ENCODE data around the gene TJAP1. TPM values are rescaled to one million over a fixed set of nuclear protein-coding genes. Genes with fewer than 3 reads are reported as not detected.

The TJAP1 gene
- total RNA-seq, 2 experiments from 2014 or later, result 42.7 to 47.6 TPM

DNA sequence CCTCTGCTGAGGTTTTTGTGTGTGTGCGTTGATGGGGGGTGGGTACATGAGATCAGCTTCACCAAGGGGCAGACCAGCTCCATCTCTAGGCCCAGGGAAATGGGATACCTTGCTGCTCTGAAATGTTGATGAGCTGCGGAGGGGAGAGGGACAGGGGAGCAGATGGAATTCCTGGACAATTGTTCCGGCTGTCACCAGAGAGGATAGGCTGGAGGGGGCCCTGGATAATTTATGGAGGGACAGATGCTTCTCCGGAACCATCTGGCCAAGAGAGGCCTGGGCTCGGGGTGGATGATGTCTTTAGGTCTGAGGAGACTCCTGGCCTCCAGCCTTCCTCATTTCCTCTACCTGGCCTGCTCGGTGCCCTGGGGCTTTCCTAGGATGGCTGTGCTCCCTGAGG is 1.9 kb upstream of the TJAP1 start:
- ATAC-seq (ENCODE audit: low read depth) (no peak), DNase-seq (no peak)
- no peak overlapping the region for H3K4me3 Mint-ChIP-seq
- H3K27me3 Mint-ChIP-seq, result peaks cover 8% of the 10 kb centered on the region
- H3K27ac Mint-ChIP-seq, result no peak overlapping the region
- POLR2A ChIA-PET, result interaction anchor here (1.8 kb wide), 1 partner anchor 34 kb away, joined by 3 read pairs; no protein-coding TSS in a partner anchor
- H3K36me3 Mint-ChIP-seq, result no peaks in the 10 kb centered on the region
- H3K9me3 Mint-ChIP-seq, result no peaks in the 10 kb centered on the region
- peaks cover 27% of the 10 kb centered on the region for H3K4me1 Mint-ChIP-seq

DNA sequence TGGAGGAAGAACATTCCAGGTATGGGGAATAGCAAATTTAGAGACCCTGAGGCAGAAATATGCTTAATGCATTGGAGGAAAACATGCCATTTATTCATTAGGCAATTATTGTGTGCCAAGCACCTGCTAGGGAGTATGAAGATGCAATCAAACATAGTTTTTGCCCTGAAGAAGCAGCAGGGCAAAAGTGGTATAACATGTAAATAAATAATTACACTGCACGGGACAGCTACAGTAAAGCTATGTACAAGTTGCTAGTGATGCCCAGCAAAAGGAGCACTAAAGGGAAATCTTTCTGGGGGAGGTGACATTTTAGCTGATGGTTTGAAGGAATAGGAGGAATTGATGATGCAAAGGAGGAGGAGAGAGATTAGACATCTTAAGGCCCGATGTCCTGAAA is 624 bp upstream of the TJAP1 start:
- no peak for ATAC-seq (ENCODE audit: low read depth)
- peaks cover 32% of the 10 kb centered on the region for H3K4me1 Mint-ChIP-seq
- no peaks in the 10 kb centered on the region for H3K9me3 Mint-ChIP-seq
- H3K27me3 Mint-ChIP-seq, result peaks cover 5% of the 10 kb centered on the region
- peak overlapping the region; percentile 97 for H3K27ac Mint-ChIP-seq
- no peak for DNase-seq
- peak overlapping the region; percentile 97 for H3K4me3 Mint-ChIP-seq
- H3K36me3 Mint-ChIP-seq, result no peaks in the 10 kb centered on the region
- POLR2A ChIA-PET, result interaction anchor here (0.6 to 1.4 kb wide), 12 partner anchors 11 to 731 kb away, joined by 3 to 12 read pairs (median 3); partner anchors contain the start of genes CUL7, GTPBP2, TBCC and ZNF318

DNA sequence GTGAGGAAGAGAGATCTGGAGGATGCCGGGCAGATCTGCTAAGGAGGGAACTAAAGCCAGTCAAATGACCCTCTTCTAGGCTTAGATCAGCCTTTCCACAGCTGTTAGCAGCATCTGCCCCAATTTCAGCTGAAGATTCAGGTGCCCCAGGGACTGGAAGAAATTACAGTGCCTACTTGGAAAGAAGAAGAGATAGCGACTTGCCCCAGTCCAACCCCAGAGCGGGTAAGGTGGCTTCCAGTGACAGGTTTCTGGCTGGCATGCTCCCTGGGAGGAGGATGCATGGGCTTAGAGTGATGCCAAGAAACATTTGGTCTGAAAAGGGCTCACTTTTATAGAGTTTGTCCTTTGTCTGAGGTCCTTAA is 620 bp downstream of the TJAP1 start:
- Mint-ChIP-seq H3K9me3 (no peaks in the 10 kb centered on the region), H3K4me1 (peaks cover 38% of the 10 kb centered on the region), H3K36me3 (peaks cover 3% of the 10 kb centered on the region), H3K4me3 (peak overlapping the region; percentile 97), H3K27ac (peak overlapping the region; percentile 97), H3K27me3 (no peaks in the 10 kb centered on the region)
- POLR2A ChIA-PET, result interaction anchor here (0.6 to 1.4 kb wide), 11 partner anchors 8 to 295 kb away, joined by 3 to 12 read pairs (median 3); partner anchors contain the start of gene GTPBP2
- ATAC-seq (ENCODE audit: low read depth), result no peak
- DNase-seq, result no peak

DNA sequence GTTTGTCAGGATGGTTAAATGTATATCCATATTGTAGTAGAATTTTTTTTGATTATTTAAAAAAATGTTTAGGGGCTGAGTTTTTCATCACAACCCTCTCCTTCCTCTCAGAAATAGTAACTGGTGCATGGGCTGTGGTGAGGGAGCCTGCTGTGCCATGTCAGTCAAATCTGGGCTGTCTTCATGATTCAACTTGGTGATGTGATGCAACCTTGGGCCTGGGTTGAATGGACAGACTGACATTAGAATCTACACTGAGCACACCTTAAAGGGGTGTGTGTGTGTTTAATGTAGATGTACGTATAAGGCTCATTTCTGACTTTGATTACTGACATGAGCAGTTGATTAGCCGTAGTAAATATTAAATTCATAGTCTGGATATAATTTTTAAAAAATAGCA is 3.7 kb downstream of the TJAP1 start:
- no peaks in the 10 kb centered on the region for H3K9me3 Mint-ChIP-seq
- peaks cover 38% of the 10 kb centered on the region for H3K4me1 Mint-ChIP-seq
- H3K4me3 Mint-ChIP-seq, result no peak overlapping the region
- H3K27me3 Mint-ChIP-seq, result no peaks in the 10 kb centered on the region
- H3K36me3 Mint-ChIP-seq, result peaks cover 3% of the 10 kb centered on the region
- POLR2A ChIA-PET, result interaction anchor here (0.7 kb wide), 1 partner anchor 92 kb away, joined by 3 read pairs; no protein-coding TSS in a partner anchor
- ATAC-seq (ENCODE audit: low read depth) (no peak), DNase-seq (no peak)
- no peak overlapping the region for H3K27ac Mint-ChIP-seq

DNA sequence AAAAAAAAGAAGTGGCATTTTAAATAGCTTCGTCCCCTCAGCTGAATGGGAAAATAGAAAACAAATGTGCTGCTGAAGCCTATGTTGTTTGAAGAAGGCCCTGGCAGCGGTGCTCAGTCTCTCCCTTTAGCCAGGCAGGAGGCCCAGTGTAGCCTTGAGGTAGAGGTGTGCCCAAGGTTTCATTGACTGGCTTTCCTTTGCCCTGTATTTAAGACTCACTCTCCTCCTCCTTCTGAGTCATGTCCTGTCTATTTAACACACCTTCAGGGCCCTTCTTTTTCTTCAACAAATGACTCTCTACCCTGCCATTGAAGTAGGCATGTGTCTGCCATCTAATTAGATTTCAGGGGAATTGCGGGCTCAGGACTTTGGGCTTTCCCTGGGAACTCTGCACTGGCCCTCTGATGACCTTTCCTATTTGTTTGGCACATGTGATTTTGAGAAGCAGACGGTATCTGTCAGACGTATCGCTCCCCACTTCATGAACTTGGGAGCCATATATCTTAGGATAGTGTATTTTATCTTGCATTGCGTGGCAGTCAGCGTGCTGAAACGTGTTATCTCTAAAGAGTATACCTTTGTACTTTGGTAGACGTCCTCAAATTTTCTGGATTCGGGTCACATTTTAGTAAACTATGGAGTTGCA is 4.3 kb downstream of the TJAP1 start:
- H3K27me3 Mint-ChIP-seq, result no peaks in the 10 kb centered on the region
- ATAC-seq (ENCODE audit: low read depth) (no peak), DNase-seq (no peak)
- H3K4me1 Mint-ChIP-seq, result peaks cover 36% of the 10 kb centered on the region
- POLR2A ChIA-PET, result no interaction called here
- no peaks in the 10 kb centered on the region for H3K9me3 Mint-ChIP-seq
- H3K4me3 Mint-ChIP-seq, result no peak overlapping the region
- peaks cover 3% of the 10 kb centered on the region for H3K36me3 Mint-ChIP-seq
- H3K27ac Mint-ChIP-seq, result no peak overlapping the region

DNA sequence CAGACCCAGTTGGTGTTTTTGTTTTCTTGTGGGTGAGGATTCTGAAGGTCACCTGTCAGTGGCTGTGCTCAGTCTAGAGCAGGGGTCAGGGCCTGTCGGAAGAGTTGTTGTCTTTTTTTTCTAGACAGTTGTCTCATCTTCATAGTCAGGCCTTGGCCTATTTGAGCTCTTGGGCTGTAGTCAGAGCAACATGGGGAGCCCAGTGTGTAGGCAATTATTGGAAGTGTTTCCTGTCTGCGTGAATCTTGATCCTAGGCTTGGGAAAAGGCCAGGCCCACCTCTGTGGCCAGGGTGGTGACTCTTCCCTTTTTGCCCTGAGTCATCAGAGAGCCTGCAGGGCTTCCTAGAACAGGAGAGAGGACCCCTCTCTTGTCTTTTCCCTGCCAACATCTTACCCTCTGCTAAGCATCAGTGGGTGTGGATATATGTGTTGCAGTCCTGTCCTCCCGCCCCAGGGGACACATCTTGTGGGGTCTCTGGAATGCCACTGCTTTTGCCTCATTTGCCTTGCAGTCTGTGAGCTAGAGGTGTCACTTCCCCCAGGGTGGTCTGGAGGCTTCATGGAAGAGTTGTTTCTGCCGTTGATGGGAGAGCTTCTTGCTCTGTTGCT is 11.4 kb downstream of the TJAP1 start:
- H3K27ac Mint-ChIP-seq, result no peak overlapping the region

DNA sequence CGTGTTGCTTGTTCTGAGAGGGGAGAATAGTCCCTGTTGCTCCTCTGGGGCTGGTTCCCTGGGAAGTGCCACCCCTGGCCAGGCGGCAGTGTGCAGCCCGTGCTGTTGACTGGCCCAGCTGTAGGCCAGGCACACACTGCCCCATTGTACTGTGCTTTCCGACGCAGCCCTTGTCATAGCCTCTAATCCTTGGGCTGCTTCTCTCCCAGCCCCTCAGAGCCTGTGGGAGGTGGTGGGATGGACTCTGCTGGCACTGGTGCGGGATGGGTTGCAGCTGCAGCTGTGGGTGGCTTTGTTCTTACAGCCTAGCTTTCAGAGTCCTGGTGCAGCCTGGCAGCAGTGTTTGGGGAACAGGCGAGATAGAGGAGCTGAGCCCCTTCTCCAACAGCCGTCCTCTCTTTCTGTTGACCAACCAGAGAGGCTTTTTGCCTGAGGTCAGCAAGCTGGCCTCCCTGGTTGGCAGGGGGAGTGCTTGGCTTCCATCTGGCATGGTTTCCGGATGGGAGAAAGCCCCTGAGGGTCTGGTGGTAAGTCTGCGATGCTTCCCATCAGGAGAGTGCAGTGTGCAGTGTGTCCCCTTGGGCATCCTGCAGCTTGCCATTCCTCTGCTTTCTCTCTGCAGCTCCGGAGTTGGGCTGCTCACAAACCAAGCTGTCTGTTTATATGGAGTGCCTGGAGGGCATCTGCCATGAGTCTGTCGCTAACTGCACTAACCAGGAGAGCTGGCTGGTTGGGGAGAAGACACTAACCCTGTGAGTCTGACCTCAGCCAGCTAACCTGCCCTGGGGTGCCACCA is 12.1 kb downstream of the TJAP1 start:
- DNase-seq (no peak), ATAC-seq (ENCODE audit: low read depth) (no peak)
- POLR2A ChIA-PET, result interaction anchor here (0.6 to 1.5 kb wide), 2 partner anchors 12 to 21 kb away, joined by 3 read pairs; partner anchors contain the start of genes LRRC73 and TJAP1
- Mint-ChIP-seq H3K27me3 (no peaks in the 10 kb centered on the region), H3K36me3 (peaks cover 4% of the 10 kb centered on the region), H3K27ac (no peak overlapping the region), H3K9me3 (no peaks in the 10 kb centered on the region), H3K4me1 (peaks cover 3% of the 10 kb centered on the region), H3K4me3 (no peak overlapping the region)

More for the DNA sequence above, 11.4 kb downstream of the TJAP1 start:
- DNase-seq (no peak), ATAC-seq (ENCODE audit: low read depth) (no peak)
- no peak overlapping the region for H3K4me3 Mint-ChIP-seq
- H3K9me3 Mint-ChIP-seq, result no peaks in the 10 kb centered on the region
- H3K4me1 Mint-ChIP-seq, result peaks cover 3% of the 10 kb centered on the region
- H3K36me3 Mint-ChIP-seq, result peaks cover 4% of the 10 kb centered on the region
- POLR2A ChIA-PET, result interaction anchor here (1.5 kb wide), 1 partner anchor 11 kb away, joined by 3 read pairs; the partner anchor contains the start of gene TJAP1
- no peaks in the 10 kb centered on the region for H3K27me3 Mint-ChIP-seq

DNA sequence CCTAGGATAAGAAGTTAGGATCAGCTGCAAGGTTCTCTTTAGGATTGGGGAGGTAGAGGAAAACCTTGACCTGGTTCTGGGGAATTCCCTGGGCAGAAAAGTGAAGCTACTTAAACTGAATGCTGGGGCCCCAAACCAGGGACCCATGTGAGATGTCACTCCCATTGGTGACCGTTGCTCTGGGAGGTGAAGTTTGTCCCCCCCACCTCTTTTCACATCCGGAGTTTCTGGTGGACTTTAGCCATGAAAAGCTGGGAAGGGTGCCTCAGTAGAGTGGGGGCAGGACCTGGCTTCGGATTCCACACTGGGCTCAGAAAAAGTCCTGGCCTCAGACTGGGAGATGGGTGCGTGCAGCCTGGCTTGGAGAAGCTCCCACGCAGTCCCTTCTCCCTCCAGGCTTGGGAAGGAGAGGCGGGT is 13.2 kb downstream of the TJAP1 start:
- peaks cover 9% of the 10 kb centered on the region for H3K4me1 Mint-ChIP-seq
- no peak for DNase-seq
- no peak overlapping the region for H3K27ac Mint-ChIP-seq
- ATAC-seq (ENCODE audit: low read depth), result no peak
- POLR2A ChIA-PET, result interaction anchor here (1.2 to 1.5 kb wide), 2 partner anchors 13 kb away, joined by 3 to 4 read pairs; partner anchors contain the start of gene TJAP1
- H3K4me3 Mint-ChIP-seq, result no peak overlapping the region
- H3K9me3 Mint-ChIP-seq, result no peaks in the 10 kb centered on the region
- no peaks in the 10 kb centered on the region for H3K27me3 Mint-ChIP-seq
- H3K36me3 Mint-ChIP-seq, result peaks cover 4% of the 10 kb centered on the region

DNA sequence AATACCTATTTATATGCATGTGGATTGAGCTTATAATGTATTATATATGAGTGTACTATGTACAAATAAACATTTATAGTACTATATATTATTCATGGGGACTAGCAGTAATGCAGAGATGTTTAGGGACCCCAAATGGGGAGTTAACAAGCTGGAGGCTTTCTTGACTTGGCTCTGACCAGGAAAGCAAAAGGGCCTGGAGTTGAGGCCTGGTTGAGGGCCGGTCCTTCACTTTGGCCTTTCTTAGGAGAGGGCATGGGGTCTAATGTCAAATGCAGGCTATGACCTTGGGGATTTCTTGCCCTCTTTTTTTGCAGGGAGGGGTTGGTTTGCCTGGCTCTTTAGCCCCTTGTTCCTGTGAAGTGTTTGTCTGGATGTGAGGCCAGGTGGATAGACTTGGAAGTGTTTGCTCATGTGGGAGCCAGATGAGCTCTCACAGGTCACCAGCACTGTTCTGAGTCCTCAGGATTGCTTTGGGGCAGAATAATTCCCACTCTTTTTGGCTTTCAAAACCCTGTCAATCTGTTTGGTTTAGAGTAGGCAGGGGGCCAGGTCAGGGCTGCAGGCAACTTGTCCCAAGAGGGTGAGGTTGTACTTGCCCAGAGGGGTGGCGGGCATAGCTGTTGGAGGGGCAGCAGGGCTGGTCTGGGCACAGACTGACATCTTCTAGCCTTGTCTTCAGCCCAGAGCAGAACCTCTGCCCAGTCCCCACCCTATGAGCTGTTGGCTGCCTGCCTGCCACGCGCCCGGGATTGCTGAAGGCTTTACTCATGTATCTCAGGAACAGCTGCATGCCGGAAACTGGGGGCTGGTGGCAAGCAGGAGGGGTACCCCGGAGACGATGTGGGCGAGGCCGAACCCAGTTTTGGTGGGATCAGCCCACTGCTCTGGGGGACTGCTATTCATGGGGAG is 14.6 kb downstream of the TJAP1 start:
- Mint-ChIP-seq H3K36me3 (peaks cover 4% of the 10 kb centered on the region), H3K4me3 (no peak overlapping the region), H3K9me3 (no peaks in the 10 kb centered on the region), H3K4me1 (peaks cover 9% of the 10 kb centered on the region), H3K27me3 (no peaks in the 10 kb centered on the region), H3K27ac (peak overlapping the region; percentile 56)
- ATAC-seq (ENCODE audit: low read depth) (no peak), DNase-seq (no peak)
- POLR2A ChIA-PET, result interaction anchor here (1.2 kb wide), 1 partner anchor 14 kb away, joined by 4 read pairs; the partner anchor contains the start of gene TJAP1

DNA sequence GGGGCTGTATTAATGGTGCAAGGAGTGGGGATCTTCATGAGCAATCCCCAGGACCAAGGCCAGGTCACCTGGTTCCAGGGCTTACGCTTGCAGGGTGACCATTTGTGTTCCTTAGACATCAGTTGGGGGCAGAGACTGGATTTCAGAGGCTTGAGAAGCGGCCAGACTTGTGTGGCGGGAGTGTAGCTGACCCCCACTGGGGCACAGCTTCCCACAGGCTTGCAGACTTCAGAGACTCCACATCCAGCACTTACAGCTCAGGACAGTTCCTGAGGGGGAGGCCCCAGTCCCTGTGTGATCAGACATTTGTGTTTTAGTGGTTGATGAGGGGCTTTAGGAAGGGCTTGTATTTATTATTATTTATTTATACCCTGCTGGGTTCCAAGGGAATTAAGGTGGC is 15.3 kb downstream of the TJAP1 start:
- Mint-ChIP-seq H3K4me1 (peaks cover 9% of the 10 kb centered on the region), H3K4me3 (no peak overlapping the region), H3K27ac (no peak overlapping the region), H3K36me3 (peaks cover 4% of the 10 kb centered on the region), H3K9me3 (no peaks in the 10 kb centered on the region), H3K27me3 (no peaks in the 10 kb centered on the region)
- POLR2A ChIA-PET, result interaction anchor here (0.6 kb wide), 1 partner anchor 15 kb away, joined by 3 read pairs; no protein-coding TSS in a partner anchor
- ATAC-seq (ENCODE audit: low read depth), result no peak
- no peak for DNase-seq

DNA sequence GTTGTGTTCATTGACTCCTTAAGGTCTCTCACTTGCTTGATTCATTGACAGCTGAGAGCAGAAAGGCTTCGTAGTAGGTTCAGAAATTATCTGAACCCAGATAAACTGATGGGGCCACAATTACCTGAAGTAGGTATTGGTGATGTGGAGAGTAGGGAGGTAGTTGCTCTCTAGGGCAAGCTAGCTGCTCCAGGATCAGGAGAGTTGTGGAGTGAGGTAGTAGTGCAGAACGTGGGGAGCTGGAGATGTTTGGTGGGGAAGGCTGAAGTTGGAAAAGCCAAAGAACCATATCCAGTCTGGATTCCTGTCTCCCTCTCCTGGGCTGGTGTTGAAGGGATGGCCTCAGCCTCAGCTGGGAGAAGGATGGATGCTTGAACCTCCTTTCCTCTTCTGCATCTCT is 15.9 kb downstream of the TJAP1 start:
- POLR2A ChIA-PET, result interaction anchor here (0.6 kb wide), 1 partner anchor 15 kb away, joined by 3 read pairs; no protein-coding TSS in a partner anchor
- DNase-seq (no peak), ATAC-seq (ENCODE audit: low read depth) (no peak)
- Mint-ChIP-seq H3K4me3 (no peak overlapping the region), H3K36me3 (peaks cover 4% of the 10 kb centered on the region), H3K9me3 (no peaks in the 10 kb centered on the region), H3K27me3 (no peaks in the 10 kb centered on the region), H3K4me1 (peaks cover 9% of the 10 kb centered on the region), H3K27ac (no peak overlapping the region)

DNA sequence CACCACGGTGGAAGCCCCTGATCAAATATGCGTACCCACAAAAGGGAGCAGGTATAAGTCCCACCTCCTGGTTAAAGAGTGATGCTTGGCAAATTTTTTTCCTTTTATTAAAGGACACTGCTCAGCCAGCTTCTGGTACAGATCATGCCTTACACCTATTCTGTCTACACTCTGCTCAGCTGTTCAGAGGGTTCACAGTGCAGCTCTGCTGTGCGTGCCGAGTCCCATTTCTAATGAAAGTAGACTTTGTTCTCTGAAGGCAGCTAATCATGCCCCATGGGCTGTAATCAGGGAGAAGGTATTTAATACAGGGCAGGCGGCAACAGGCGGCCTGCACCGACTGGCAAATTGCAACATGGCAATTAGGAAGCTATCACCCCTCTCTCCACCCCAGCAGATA is 16.5 kb downstream of the TJAP1 start:
- H3K27ac Mint-ChIP-seq, result no peak overlapping the region
- H3K4me1 Mint-ChIP-seq, result peaks cover 9% of the 10 kb centered on the region
- POLR2A ChIA-PET, result no interaction called here
- no peak overlapping the region for H3K4me3 Mint-ChIP-seq
- H3K36me3 Mint-ChIP-seq, result peaks cover 4% of the 10 kb centered on the region
- H3K9me3 Mint-ChIP-seq, result no peaks in the 10 kb centered on the region
- ATAC-seq (ENCODE audit: low read depth) (no peak), DNase-seq (no peak)
- no peaks in the 10 kb centered on the region for H3K27me3 Mint-ChIP-seq

All from activated naive CD8-positive, alpha-beta T cell treated with anti-CD3 and anti-CD28 coated beads, Interleukin-2, amount 10 ng/mL, durations not matched to agents 7 days and 5 days (primary cell).